GM18951 (cell line): Measurements from ENCODE around the gene STIM2.

ENCODE experiments used
- POLR2A ChIP-seq: IDR thresholded peaks from 4 replicates; pipeline ENCODE4 v1.6.1; 2011; ENCODE audit warnings: mild to moderate bottlenecking; ENCODE audit not compliant: insufficient read length, insufficient read depth; ENCODE audit errors: extremely low read depth
- in situ Hi-C: fragments of 300-500 bp; cut with MboI; formaldehyde crosslinking; loops from one replicate; pipeline ENCODE4 v1.12.0; 2022; ENCODE audit warnings: low sequenced_read_pairs, mixed read lengths, inconsistent platforms; ENCODE audit not compliant: unreplicated experiment

The STIM2 gene

DNA sequence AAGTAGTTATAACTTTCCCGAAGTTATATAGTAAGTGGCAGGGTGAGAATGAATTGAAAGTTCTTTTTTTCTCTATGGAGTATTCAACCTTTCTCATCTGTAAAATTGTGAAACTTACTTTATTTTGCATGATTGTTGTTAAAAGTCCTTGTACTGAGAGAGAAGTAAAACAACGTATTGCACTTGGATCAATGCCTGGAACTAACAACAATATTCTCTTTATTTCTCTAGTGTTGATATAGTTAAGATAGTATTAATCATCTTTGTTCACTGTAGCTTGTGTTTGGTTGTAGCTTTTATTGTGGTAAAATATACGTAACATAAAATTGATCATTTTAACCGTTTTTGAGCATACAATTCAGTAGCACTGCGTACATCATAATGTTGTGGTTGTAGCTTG lies 48.7 kb downstream of the STIM2 start:
- no peak for TF ChIP-seq POLR2A
- in situ Hi-C loops: no loop called here

DNA sequence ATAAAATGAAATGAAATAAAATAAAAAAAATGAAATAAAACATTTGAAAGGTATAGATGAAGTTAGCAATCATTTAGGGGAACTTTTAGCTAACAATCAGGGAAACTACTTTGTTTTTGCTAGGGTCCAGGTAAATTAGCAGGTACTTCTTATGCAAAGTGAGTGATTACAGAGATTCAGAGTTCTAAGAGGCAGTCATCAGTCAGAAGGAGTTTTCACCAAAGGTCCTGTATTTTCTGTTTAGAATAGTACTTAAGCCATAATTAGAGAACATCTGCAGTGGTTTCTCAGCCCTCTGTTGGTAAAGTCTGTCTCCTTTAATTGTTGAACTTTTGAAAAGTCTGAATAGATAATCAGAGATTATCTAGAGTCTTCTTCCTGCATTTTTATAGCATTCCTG lies 50.6 kb downstream of the STIM2 start:
- TF ChIP-seq POLR2A: no peak
- in situ Hi-C loops: no loop called here

DNA sequence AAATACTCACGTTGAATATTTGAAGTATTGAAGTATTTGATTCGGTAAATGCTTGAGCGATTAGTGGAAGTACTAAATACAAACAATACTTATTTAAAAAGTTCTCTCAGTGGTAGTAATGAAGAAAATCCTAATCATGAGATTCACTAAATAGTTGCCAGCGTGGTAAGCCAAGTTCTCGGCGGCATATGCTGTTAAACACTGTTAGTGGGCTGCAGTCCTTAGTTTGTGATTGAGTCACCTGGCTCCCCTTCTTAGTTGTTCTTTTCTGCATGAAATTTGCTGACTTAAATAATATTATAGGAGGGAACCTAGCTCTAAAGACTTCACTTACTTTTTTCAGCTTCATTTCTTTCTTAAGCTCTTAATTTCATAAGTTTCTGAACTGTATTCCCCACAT lies 51.4 kb downstream of the STIM2 start:
- TF ChIP-seq POLR2A: no peak
- in situ Hi-C loops: no loop called here

DNA sequence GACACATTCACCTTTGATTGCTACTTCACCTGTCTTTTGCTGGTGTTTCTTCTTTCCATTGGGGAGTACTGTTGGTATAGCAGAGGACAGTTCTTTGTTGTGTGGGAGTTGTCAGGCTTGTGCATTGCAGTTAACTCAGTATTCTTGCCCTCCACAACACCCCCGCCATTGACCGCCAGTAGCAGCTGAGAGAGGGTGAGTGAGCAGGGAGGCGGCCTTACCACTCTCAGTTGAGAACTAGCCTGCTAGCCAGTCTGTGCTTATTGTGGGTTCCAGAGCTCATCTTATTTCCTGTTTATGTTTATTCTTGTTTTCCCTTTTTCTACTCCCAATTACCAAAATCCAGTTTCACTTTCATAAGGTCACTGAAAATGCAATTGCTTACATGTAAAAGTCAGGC lies 52.2 kb downstream of the STIM2 start:
- in situ Hi-C loops: no loop called here

DNA sequence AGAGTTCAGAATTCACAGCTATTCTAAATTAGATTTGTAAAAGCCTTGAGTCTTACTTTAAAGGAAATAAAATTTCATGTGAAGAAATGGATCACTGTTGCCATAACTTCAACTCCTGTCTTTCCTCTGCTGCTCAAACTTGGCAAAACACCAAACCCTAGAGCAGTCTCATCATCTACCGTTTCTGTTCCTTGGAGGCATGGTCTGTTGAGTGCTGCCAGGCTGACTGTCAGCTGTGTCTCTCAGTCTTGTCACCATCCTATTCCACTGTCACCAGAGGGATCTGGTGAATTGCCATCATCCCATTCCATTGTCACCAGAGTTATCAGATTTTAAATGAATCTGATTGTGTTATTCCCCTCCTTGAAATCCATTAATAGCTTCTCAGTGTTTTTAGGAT lies 55.6 kb downstream of the STIM2 start:
- in situ Hi-C loops: no loop called here
- TF ChIP-seq POLR2A: no peak

More for the DNA sequence above, 52.2 kb downstream of the STIM2 start:
- TF ChIP-seq POLR2A: no peak

DNA sequence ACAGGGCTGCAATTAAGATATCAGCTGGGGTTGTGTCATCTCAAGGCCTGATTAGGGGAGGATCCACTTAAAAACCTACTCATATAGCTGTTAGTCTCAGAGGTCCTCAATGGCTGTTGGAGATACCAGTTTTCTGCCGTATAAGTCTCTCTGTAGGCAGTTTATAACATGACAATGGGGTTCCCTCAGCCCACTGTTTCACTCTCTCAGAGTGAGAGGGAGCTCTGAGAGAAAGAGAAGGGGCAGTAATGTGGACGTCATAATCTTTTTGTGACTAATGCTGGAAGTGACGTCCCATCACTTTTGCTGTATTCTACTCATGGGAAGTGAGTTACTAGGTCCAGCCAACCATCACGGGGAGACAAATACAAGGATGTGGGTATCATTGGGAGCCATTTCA lies 70.3 kb downstream of the STIM2 start:
- TF ChIP-seq POLR2A: no peak
- in situ Hi-C loops: no loop called here

DNA sequence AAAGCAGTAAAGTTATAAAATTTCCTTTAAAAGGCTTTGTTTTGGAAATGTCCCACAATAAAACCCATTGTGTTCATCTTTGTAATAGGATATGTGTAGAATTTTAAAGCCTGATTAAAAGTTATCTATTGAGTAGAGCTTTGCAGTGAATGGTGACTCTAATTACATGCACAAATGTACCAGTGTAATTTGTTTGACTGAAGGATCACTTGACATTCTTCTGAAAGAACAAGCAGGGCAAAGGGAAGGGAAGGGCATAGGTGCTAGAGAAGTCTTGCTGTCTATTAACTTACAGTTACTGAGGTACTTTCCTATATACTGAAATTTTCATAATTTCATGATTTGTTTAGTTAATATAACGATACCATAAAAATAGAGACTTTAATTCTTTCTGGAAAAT lies 70.8 kb downstream of the STIM2 start:
- in situ Hi-C loops: no loop called here

DNA sequence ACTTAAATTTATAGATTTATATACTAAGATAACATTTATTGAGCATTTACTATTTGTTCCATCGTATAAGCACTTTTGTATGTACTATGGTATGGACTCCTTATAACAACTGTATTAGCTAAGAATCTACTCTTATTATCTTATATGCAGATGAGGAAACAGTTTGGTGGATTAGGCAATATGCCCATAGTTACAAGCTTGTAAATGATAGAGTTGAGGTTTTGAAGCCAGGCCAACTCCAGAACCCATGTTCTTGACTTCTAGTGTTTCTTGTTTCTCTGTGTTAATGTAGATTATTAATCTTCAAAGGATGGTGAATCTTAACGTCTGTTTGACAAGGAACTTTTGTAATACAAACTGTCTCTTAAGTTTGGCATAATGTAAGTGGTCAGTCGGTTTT lies 71.3 kb downstream of the STIM2 start:
- no peak for TF ChIP-seq POLR2A
- in situ Hi-C loops: no loop called here

More for the DNA sequence above, 70.8 kb downstream of the STIM2 start:
- TF ChIP-seq POLR2A: no peak

DNA sequence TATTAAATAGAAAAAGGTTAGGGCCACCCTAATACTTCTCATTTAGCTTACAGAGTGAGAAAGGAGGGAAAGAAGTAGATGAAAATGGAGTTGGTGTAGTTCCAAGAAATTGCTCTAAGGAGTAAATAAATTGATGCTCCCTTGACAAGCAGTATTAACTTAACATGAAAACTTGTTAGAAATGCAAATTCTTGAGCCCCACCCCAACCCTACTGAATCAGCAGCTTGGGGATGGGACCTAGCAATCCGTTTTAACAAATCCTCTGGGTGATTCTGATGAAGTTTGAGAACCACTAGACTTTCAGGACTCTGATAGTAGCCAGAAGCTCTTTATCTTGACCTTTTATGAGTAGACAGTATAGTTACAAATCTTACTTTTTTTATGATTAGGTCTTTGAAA lies 74.8 kb downstream of the STIM2 start:
- TF ChIP-seq POLR2A: no peak
- in situ Hi-C loops: no loop called here

DNA sequence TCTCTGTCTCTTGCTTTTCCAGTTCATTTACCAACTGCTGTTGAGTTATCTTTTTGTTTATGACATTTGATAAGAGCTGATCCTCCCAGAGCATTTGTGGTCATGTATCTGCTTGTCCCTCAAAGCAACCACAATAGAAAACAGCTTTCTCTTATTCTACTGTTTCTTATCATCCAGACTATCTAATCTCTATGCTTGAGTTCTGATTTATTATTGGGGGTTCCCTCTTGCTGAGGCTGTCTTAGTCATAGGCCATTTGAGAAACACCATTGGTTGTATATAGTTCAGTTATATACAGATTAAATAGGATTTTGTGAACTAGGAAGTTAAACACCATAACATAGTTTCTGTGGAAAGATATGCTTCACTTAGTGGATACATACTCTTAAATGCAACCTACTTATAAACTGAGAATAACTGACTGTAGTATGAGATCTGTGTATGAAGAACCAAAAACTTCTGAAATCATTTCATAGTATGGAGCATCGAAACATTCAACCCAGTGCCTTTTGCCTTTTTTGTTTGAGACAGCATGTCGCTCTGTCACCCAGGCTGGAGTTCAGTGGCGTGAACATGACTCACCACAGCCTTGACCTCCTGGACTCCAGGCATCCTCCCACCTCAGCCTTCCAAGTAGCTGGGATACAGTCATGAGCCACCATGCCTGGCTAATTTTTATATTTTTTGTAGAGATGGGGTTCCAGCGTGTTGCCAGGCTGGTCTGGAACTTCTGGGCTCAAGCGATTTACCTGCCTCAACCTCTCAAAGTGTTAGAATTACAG lies 75.8 kb downstream of the STIM2 start:
- in situ Hi-C loops: no loop called here
- no peak for TF ChIP-seq POLR2A

DNA sequence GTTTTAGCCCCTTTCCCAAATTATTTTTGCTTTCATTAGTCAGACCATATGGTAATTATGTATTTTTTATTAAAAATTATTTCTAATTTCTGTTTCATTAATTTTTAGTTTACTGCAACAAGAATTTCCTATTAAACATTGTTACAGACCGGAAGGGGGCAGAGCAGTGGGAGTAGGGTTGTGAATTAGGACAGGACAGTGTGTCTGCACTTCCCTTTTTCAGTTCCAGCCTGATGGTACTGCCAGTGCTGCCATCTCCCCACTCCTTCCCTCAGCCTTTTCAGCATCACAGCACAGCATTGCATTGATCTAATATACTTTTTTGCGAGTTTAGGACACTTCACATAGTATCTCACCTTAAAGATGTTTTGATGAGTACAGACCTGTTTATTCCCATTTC lies 76.5 kb downstream of the STIM2 start:
- TF ChIP-seq POLR2A: no peak
- in situ Hi-C loops: no loop called here

DNA sequence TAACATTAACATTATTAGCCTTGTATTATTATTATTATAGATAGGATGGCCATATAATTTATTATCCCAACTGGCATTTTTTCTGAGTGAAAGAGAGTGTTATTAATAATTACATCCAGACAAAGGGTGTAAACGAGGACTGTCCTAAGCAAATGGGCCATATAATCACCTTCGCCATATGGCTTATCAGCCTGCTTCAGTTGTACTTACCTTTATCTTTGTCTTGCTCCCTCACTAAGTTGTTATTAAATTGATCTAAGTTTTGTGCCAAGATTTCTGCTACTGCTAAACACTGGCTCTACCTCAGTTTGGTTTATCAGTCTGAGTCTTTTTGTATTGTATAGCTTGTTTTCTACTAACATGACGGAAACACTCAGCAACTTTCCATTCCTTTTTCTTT lies 76.9 kb downstream of the STIM2 start:
- in situ Hi-C loops: no loop called here
- TF ChIP-seq POLR2A: no peak

DNA sequence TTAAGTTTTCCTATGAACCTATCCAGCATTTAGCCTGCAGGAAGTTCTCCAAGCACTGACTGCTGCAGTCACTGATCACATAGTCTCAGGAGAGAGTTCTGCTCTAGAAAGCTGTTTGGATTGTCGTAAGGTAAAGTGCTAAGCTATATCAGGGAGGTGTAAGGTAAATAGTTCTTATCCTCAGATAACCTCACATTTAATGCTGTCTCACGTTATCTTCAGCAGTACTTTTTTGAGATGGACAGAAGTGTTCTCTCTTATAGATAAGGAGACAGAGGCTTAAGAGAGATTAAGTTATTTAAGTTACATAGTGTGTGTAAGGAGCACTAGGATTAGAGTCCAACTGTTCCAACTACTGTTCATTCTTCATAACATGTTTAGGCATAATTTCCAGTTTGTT lies 77.9 kb downstream of the STIM2 start:
- in situ Hi-C loops: no loop called here
- no peak for TF ChIP-seq POLR2A

DNA sequence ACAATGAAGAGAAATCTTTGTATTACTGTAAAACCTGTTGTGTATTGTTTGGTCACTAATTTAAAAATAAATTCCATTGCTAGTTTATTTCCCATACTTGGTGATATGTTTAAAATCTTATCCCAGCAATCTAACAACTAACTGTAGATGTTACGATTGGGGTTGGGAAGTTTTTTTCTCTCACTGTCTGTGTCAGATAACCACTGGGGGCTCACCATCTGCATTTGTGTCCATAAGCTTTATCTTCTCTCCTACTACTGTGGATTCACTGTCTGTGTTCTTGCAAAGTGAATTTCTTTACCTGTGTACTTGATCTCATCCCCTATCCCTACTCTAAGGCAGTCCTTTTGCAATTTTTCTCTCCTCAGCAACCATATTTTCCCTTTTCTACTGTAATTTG lies 81.3 kb downstream of the STIM2 start:
- in situ Hi-C loops: no loop called here

DNA sequence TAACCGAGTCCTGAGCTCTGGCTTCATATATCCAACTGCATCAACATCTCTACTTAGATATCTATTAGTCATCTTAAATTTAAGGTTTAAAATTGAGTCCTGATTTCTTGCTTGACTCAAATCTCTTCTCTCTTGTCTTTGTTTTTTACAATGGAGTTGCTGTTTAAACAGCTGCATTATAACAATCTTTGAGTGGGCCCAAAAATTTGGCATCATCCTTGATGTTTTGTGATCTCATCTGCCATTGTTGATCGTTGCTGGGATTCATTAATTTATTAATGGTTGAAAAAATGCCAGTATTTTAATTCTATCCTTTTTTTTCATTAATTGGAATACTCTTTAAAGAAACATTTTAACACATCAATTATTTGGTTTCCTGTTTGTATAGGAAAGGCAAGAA lies 82.2 kb downstream of the STIM2 start:
- TF ChIP-seq POLR2A: no peak
- in situ Hi-C loops: no loop called here

More for the DNA sequence above, 81.3 kb downstream of the STIM2 start:
- no peak for TF ChIP-seq POLR2A
